HG02798 (cell line): ENCODE measurements around the gene SAC3D1.
"Not testable (repeated sequence)": the region's sequence is repeated elsewhere in the genome, so short reads cannot be mapped to it uniquely, and the experiment has no call there.

Experiments used
- ATAC-seq: cut with Tn5 transposase; IDR thresholded peaks from one replicate; pipeline ENCODE4 v1.9.1; 2021; ENCODE audit warnings: mild to moderate bottlenecking; ENCODE audit not compliant: unreplicated experiment, poor library complexity

SAC3D1 gene

GRCh38 chr11:65040847-65041622, at the start of gene SAC3D1:
Gene SAC3D1 (plus strand): TSS chr11:65041210. CDS start chr11:65041293, 83 bp downstream.
- peak; percentile 90 for ATAC-seq

GRCh38 chr11:64994318-64994717, 46.7 kb upstream of the SAC3D1 start:
- ATAC-seq: no peak

- ATAC-seq: no peak
Observed at GRCh38 chr11:64996327-64996709, 44.7 kb upstream of the SAC3D1 start.

- ATAC-seq: no peak
Observed at GRCh38 chr11:64996710-64997380, 44.2 kb upstream of the SAC3D1 start, which contains the start of gene BATF2. Gene BATF2 (minus strand): TSS chr11:64996971. CDS start chr11:64996914, 57 bp downstream.

- ATAC-seq: no peak
Observed at GRCh38 chr11:64998141-64998540, 42.9 kb upstream of the SAC3D1 start.

- no peak for ATAC-seq
Observed at GRCh38 chr11:64998690-64999431, 42.1 kb upstream of the SAC3D1 start.

GRCh38 chr11:64999478-64999877, 41.5 kb upstream of the SAC3D1 start:
- ATAC-seq: no peak

GRCh38 chr11:65002706-65003105, 38.3 kb upstream of the SAC3D1 start:
- ATAC-seq: no peak

GRCh38 chr11:65003282-65003681, 37.7 kb upstream of the SAC3D1 start:
- no peak for ATAC-seq

GRCh38 chr11:65003968-65004367, 37.0 kb upstream of the SAC3D1 start:
- ATAC-seq: not testable (repeated sequence)

- ATAC-seq: no peak
Observed at GRCh38 chr11:65008016-65008415, 33.0 kb upstream of the SAC3D1 start.

GRCh38 chr11:65008873-65009272, 32.1 kb upstream of the SAC3D1 start:
- no peak for ATAC-seq

GRCh38 chr11:65013130-65013887, 27.7 kb upstream of the SAC3D1 start:
- peak; percentile 70 for ATAC-seq

GRCh38 chr11:65013888-65014725, 26.9 kb upstream of the SAC3D1 start, which contains the start of gene ARL2:
Gene ARL2 (plus strand): TSS chr11:65014160. CDS start chr11:65014208, 48 bp downstream.
- peak; percentile 84 for ATAC-seq

- no peak for ATAC-seq
Observed at GRCh38 chr11:65014726-65015227, 26.2 kb upstream of the SAC3D1 start.

GRCh38 chr11:65016705-65017104, 24.3 kb upstream of the SAC3D1 start:
- ATAC-seq: no peak

- ATAC-seq: no peak
Observed at GRCh38 chr11:65017937-65018336, 23.1 kb upstream of the SAC3D1 start.

- ATAC-seq: no peak
Observed at GRCh38 chr11:65019824-65020223, 21.2 kb upstream of the SAC3D1 start.

- no peak for ATAC-seq
Observed at GRCh38 chr11:65021003-65021402, 20.0 kb upstream of the SAC3D1 start.
